PC-3 (cell line): ENCODE data around the gene CFTR.
"Not testable (repeated sequence)": the region's sequence is repeated elsewhere in the genome, so short reads cannot be mapped to it uniquely, and the experiment has no call there.

Experiments used
- CTCF ChIP-seq: fragments of 300-600 bp; sonication (generic); conservative IDR thresholded peaks from 2 replicates; pipeline ENCODE4 v1.5.1; 2017; ENCODE audit warnings: antibody characterized with exemption, low read depth, mild to moderate bottlenecking, low read length
- EZH2 ChIP-seq: fragments of 300-600 bp; sonication (generic); IDR thresholded peaks from one replicate; pipeline ENCODE4 v1.6.1; 2017; ENCODE audit warnings: antibody characterized with exemption, mild to moderate bottlenecking, low read length; ENCODE audit not compliant: unreplicated experiment

GRCh38 chr7:117460815-117461214 is 19.0 kb upstream of the CFTR start:
- TF ChIP-seq EZH2, CTCF: not testable (repeated sequence)
